ENCODE results near the gene PIK3R1.

- TF ChIP-seq SMC3 (IDR thresholded peaks at IDR 0.05; ENCODE audit: low read depth, low read length): no peak
- no peak for TF ChIP-seq CTCF (conservative IDR thresholded peaks at IDR 0.05; ENCODE audit: low read depth, low read length)
- no peak for TF ChIP-seq RAD21 (IDR thresholded peaks at IDR 0.05; ENCODE audit: low read length)
- no peak for TF ChIP-seq MXI1 (IDR thresholded peaks at IDR 0.05; ENCODE audit: borderline replicate concordance, low read depth, low read length)
- TF ChIP-seq POLR2A (IDR thresholded peaks at IDR 0.05; ENCODE audit: low read depth, low read length): no peak
These were observed 69.7 kb downstream of the PIK3R1 start for GRCh38 chr5:68285075-68285840.
